Cardiac fibroblast (primary cell): Measurements from ENCODE around the gene TICAM1.

Experiments
- DNase-seq, 2 donors: peaks; one replicate each; pipeline versions ENCODE4 v3.0.0 to v3.0.0-alpha.2; 2010; ENCODE audit warnings: low read depth in 2 of 2
- H3K4me3 ChIP-seq, 2 donors: replicated peaks in 1 of 2; 1 replicate in 1 of 2; 2 replicates in 1 of 2; pipeline ENCODE4 v1.5.1; 2011; ENCODE audit warnings: low read depth in 2 of 2, low read length in 2 of 2, mild to moderate bottlenecking in 2 of 2, moderate library complexity in 1 of 2
- CTCF ChIP-seq: IDR thresholded peaks from one replicate; pipeline ENCODE4 v1.5.1; 2011; ENCODE audit warnings: low read depth, mild to moderate bottlenecking, low read length, inconsistent platforms

The TICAM1 gene

GRCh38 chr19:4821265-4821664 lies 10.2 kb downstream of the TICAM1 start:
- H3K4me3 ChIP-seq, result no peak overlapping the region
- DNase-seq, result no peak
- TF ChIP-seq CTCF, result no peak

GRCh38 chr19:4817467-4818277 lies 13.8 kb downstream of the TICAM1 start:
- no peak overlapping the region for H3K4me3 ChIP-seq
- no peak for DNase-seq
- no peak for TF ChIP-seq CTCF

GRCh38 chr19:4816950-4817278 lies 14.6 kb downstream of the TICAM1 start:
- TF ChIP-seq CTCF, result no peak
- no peak for DNase-seq
- no peak overlapping the region for H3K4me3 ChIP-seq

- H3K4me3 ChIP-seq, result no peak overlapping the region
- DNase-seq, result no peak
- TF ChIP-seq CTCF, result no peak
Measured at GRCh38 chr19:4816202-4816949, 15.1 kb downstream of the TICAM1 start.

GRCh38 chr19:4815426-4816201 lies 15.9 kb downstream of the TICAM1 start:
- no peak for TF ChIP-seq CTCF
- DNase-seq, result peak; percentile 94
- peak overlapping the region in 1 of 2 donors; percentile 11 for H3K4me3 ChIP-seq

- H3K4me3 ChIP-seq, result no peak overlapping the region
- TF ChIP-seq CTCF, result no peak
- peak in 1 of 2 donors; percentile 40 for DNase-seq
Measured at GRCh38 chr19:4814625-4815425, 16.7 kb downstream of the TICAM1 start.
